ENCODE data around the gene TRIM67.

GRCh38 chr1:231211005-231211857 is 49.4 kb downstream of the TRIM67 start:
- TF ChIP-seq CTCF (IDR thresholded peaks at IDR 0.05): peak; percentile 64 to 87
- no peak for TF ChIP-seq POLR2A (IDR thresholded peaks at IDR 0.05)
